GM18909 (cell line): ENCODE data around the gene TNFSF11.

Experiments
- ATAC-seq: cut with Tn5 transposase; IDR thresholded peaks from one replicate; pipeline ENCODE4 v1.9.1; 2021; ENCODE audit warnings: mild to moderate bottlenecking; ENCODE audit not compliant: unreplicated experiment, poor library complexity

TNFSF11 gene

GRCh38 chr13:42651936-42652641, 78.1 kb downstream of the TNFSF11 start:
- ATAC-seq, result no peak

GRCh38 chr13:42652642-42653415, 78.9 kb downstream of the TNFSF11 start:
- no peak for ATAC-seq

GRCh38 chr13:42653679-42654078, 79.7 kb downstream of the TNFSF11 start:
- no peak for ATAC-seq

- ATAC-seq, result no peak
Observed at GRCh38 chr13:42654212-42654611, 80.3 kb downstream of the TNFSF11 start.

GRCh38 chr13:42654722-42655121, 80.8 kb downstream of the TNFSF11 start:
- ATAC-seq, result no peak

GRCh38 chr13:42656161-42656560, 82.2 kb downstream of the TNFSF11 start:
- no peak for ATAC-seq

- no peak for ATAC-seq
Observed at GRCh38 chr13:42656958-42657357, 83.0 kb downstream of the TNFSF11 start.
